GM19463 (cell line): ENCODE data around the gene C11orf65.
"Not testable (repeated sequence)": the region's sequence is repeated elsewhere in the genome, so short reads cannot be mapped to it uniquely, and the experiment has no call there.

Experiments used
- ATAC-seq: cut with Tn5 transposase; IDR thresholded peaks from one replicate; pipeline ENCODE4 v1.9.1; 2021; ENCODE audit warnings: mild to moderate bottlenecking, moderate library complexity; ENCODE audit not compliant: unreplicated experiment

C11orf65 gene

GRCh38 chr11:108474664-108475463 lies 7.5 kb upstream of the C11orf65 start:
- ATAC-seq = no peak

GRCh38 chr11:108472681-108473080 lies 5.4 kb upstream of the C11orf65 start:
- ATAC-seq = no peak

- no peak for ATAC-seq
Measured at GRCh38 chr11:108468478-108468864, 1.1 kb upstream of the C11orf65 start.

GRCh38 chr11:108466405-108466804 lies 924 bp downstream of the C11orf65 start:
- ATAC-seq = no peak

GRCh38 chr11:108453207-108453835 lies 14.0 kb downstream of the C11orf65 start:
- ATAC-seq = no peak

- not testable (repeated sequence) for ATAC-seq
Measured at GRCh38 chr11:108441445-108441844, 25.9 kb downstream of the C11orf65 start.

- ATAC-seq = no peak
Measured at GRCh38 chr11:108436594-108436993, 30.7 kb downstream of the C11orf65 start.

- no peak for ATAC-seq
Measured at GRCh38 chr11:108435066-108435465, 32.3 kb downstream of the C11orf65 start.

GRCh38 chr11:108432783-108433182 lies 34.5 kb downstream of the C11orf65 start:
- ATAC-seq = no peak

GRCh38 chr11:108431997-108432396 lies 35.3 kb downstream of the C11orf65 start:
- no peak for ATAC-seq

- ATAC-seq = no peak
Measured at GRCh38 chr11:108431370-108431769, 36.0 kb downstream of the C11orf65 start.

- not testable (repeated sequence) for ATAC-seq
Measured at GRCh38 chr11:108417551-108417950, 49.8 kb downstream of the C11orf65 start.

GRCh38 chr11:108414958-108415357 lies 52.4 kb downstream of the C11orf65 start:
- no peak for ATAC-seq

GRCh38 chr11:108405706-108406105 lies 61.6 kb downstream of the C11orf65 start:
- no peak for ATAC-seq

GRCh38 chr11:108403052-108403451 lies 64.3 kb downstream of the C11orf65 start:
- no peak for ATAC-seq

GRCh38 chr11:108402241-108402640 lies 65.1 kb downstream of the C11orf65 start:
- no peak for ATAC-seq

GRCh38 chr11:108398439-108398838 lies 68.9 kb downstream of the C11orf65 start:
- no peak for ATAC-seq

- not testable (repeated sequence) for ATAC-seq
Measured at GRCh38 chr11:108396672-108397071, 70.7 kb downstream of the C11orf65 start.

GRCh38 chr11:108394744-108395284 lies 72.5 kb downstream of the C11orf65 start:
- no peak for ATAC-seq

- no peak for ATAC-seq
Measured at GRCh38 chr11:108393046-108393445, 74.3 kb downstream of the C11orf65 start.

- no peak for ATAC-seq
Measured at GRCh38 chr11:108392353-108392752, 75.0 kb downstream of the C11orf65 start.

GRCh38 chr11:108388576-108388975 lies 78.8 kb downstream of the C11orf65 start:
- no peak for ATAC-seq
